Effector memory CD4-positive, alpha-beta T cell (primary cell): ENCODE measurements around the gene DENND10.

Experiments used
- DNase-seq, 3 donors: peaks; one replicate each; pipeline ENCODE4 v3.0.0-alpha.2; 2020
- H3K27ac ChIP-seq: 2 replicates; pipeline ENCODE4 v1.7.0; 2013; ENCODE audit warnings: mild to moderate bottlenecking, low read length, moderate library complexity; ENCODE audit not compliant: insufficient read depth, poor library complexity, severe bottlenecking
- H3K27me3 ChIP-seq: replicated peaks from 2 replicates; pipeline ENCODE4 v1.7.0; 2013; ENCODE audit warnings: mild to moderate bottlenecking, low read length; ENCODE audit not compliant: insufficient read depth, control insufficient read depth, poor library complexity, severe bottlenecking
- H3K36me3 ChIP-seq: 2 replicates; pipeline ENCODE4 v1.7.0; 2013; ENCODE audit warnings: mild to moderate bottlenecking, low read length, moderate library complexity; ENCODE audit not compliant: control insufficient read depth, insufficient read depth
- H3K4me1 ChIP-seq: 2 replicates; pipeline ENCODE4 v1.7.0; 2013; ENCODE audit warnings: low read length, mild to moderate bottlenecking; ENCODE audit not compliant: control insufficient read depth, insufficient read depth, poor library complexity, severe bottlenecking
- H3K4me3 ChIP-seq: 2 replicates; pipeline ENCODE4 v1.7.0; 2013; ENCODE audit warnings: low read length, low read depth, mild to moderate bottlenecking; ENCODE audit not compliant: insufficient read depth, poor library complexity, severe bottlenecking
- H3K9me3 ChIP-seq: 2 replicates; pipeline ENCODE4 v1.7.0; 2013; ENCODE audit warnings: mild to moderate bottlenecking, low read length, moderate library complexity; ENCODE audit not compliant: control insufficient read depth

Gene DENND10

DNA sequence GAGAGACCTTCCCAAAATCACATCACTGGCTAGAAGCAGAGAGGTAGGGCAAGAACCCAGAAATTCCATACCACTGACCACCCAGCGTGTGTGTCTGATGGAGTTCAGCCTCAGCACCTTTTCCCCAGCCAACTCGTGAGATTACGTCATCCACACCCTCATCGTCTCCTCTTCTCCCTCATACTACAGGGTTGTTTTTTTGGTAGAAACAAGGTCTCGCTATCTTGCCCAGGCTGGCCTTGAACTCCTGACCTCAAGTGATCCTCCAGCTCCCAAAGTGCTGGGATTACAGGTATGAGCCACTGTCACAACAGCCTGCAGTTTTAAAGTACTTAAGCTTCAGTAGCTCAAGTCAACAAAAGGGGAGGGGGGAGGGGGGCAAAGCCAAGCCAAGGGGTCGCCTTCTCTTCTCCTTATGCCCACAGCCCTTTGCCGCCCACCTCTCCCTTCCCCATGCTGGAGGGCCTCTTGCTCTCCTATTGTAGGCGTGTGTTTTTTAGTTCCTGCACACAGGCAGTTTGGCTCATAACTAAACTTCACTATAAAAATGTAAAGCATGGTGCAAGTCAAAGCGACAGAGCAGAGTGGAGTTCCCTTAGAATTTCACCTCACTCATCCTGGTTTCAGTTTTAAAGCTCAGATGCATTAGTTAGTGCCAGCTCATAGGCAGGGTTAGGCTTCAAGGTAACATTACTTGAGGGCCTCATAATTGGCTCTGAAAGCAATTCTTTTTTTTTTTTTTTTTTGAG is 79.9 kb downstream of the DENND10 start:
- Histone ChIP-seq H3K36me3 (no peaks in the 10 kb centered on the region), H3K27me3 (no peaks in the 10 kb centered on the region), H3K9me3 (no peaks in the 10 kb centered on the region), H3K4me3 (no peak overlapping the region), H3K27ac (no peak overlapping the region), H3K4me1 (no peaks in the 10 kb centered on the region)
- no peak for DNase-seq
